GM12878 (cell line): ENCODE measurements around the gene SBF2. TPM values are rescaled to one million over a fixed set of nuclear protein-coding genes. Genes with fewer than 3 reads are reported as not detected.

Source experiments
- ATAC-seq: fragments of 200-7000 bp; cut with Tn5 transposase; 3 replicates; pipeline ENCODE4 v1.9.1; 2020; ENCODE audit warnings: mild to moderate bottlenecking, moderate library complexity
- BruUV-seq: library from RNA; stranded (reverse); fragments of 400-500 nt; replicated peaks from 2 replicates; lab custom pipeline; 2021; lab: Mats Ljungman, UMichigan
- CTCF ChIA-PET: fragments of 300-600 bp; sonication (Branson Sonifier 250); formaldehyde crosslinking; extraction: SDS; loops from one replicate; lab custom pipeline; 2021; ENCODE audit warnings: inconsistent platforms; lab: Yijun Ruan, JAX
- POLR2A ChIA-PET: fragments of 350-600 bp; formaldehyde crosslinking; extraction: SDS; loops from one replicate; lab custom pipeline; 2021; ENCODE audit warnings: inconsistent platforms; lab: Charles Lee
- RAD21 ChIA-PET: fragments of 300-600 bp; sonication (Branson Sonifier 250); formaldehyde crosslinking; loops from one replicate; lab custom pipeline; 2023; ENCODE audit warnings: antibody characterized with exemption; ENCODE audit not compliant: unreplicated experiment; lab: Charles Lee
- SMC1A ChIA-PET: fragments of 300-600 bp; sonication (Branson Sonifier 250); formaldehyde crosslinking; loops from one replicate; lab custom pipeline; 2023; ENCODE audit not compliant: unreplicated experiment, uncharacterized antibody; lab: Charles Lee
- DNase-seq: peaks from one replicate; pipeline ENCODE4 v3.0.0-alpha.2; 2011; ENCODE audit warnings: low read depth, low spot score
- FAIRE-seq: peaks from 3 replicates; lab custom pipeline; 2011; peaks lifted over from hg19 to GRCh38; lab: Jason Lieb, UNC
- H2AFZ ChIP-seq: 2 replicates; pipeline ENCODE4 v1.6.0; 2011; ENCODE audit warnings: low read depth, low read length, control low read depth; ENCODE audit not compliant: control insufficient read depth
- H3K27ac ChIP-seq: 2 replicates; pipeline ENCODE4 v1.5.1; 2011; ENCODE audit warnings: control low read depth; ENCODE audit not compliant: control insufficient read depth, insufficient read depth
- H3K27me3 ChIP-seq, 2 experiments: replicated peaks in 1 of 2; 2 replicates each; pipeline versions ENCODE4 v1.6.0 to v1.6.1; 2011; ENCODE audit warnings: low read length in 1 of 2; ENCODE audit not compliant: control insufficient read depth in 2 of 2, insufficient read depth in 2 of 2
- H3K36me3 ChIP-seq, 2 experiments: 2 replicates each; pipeline ENCODE4 v1.5.1; 2011; ENCODE audit warnings: low read length in 1 of 2; ENCODE audit not compliant: control insufficient read depth in 2 of 2, insufficient read depth in 2 of 2
- H3K4me1 ChIP-seq: 2 replicates; pipeline ENCODE4 v1.6.1; 2011; ENCODE audit warnings: mild to moderate bottlenecking, low read length, moderate library complexity, mixed read lengths; ENCODE audit not compliant: control insufficient read depth, insufficient read depth
- H3K4me2 ChIP-seq: 2 replicates; pipeline ENCODE4 v1.6.0; 2011; ENCODE audit warnings: control low read depth; ENCODE audit not compliant: control insufficient read depth, insufficient read depth
- H3K4me3 ChIP-seq: fragments of 200-600 bp; sonication (generic); 2 replicates; pipeline ENCODE4 v1.5.1; 2016
- H3K79me2 ChIP-seq: 2 replicates; pipeline ENCODE4 v1.6.0; 2011; ENCODE audit warnings: low read length; ENCODE audit not compliant: control insufficient read depth, insufficient read depth
- H3K9ac ChIP-seq: 2 replicates; pipeline ENCODE4 v1.8.0; 2011; ENCODE audit warnings: low read length, control low read depth, mixed read lengths; ENCODE audit not compliant: control insufficient read depth, insufficient read depth
- H3K9me3 ChIP-seq: replicated peaks from 3 replicates; pipeline ENCODE4 v1.5.1; 2011; ENCODE audit warnings: mild to moderate bottlenecking, low read length; ENCODE audit not compliant: control insufficient read depth, insufficient read depth
- H4K20me1 ChIP-seq: 2 replicates; pipeline ENCODE4 v1.6.0; 2011; ENCODE audit not compliant: control insufficient read depth, insufficient read depth
- CEBPZ ChIP-seq: fragments of 150-350 bp; IDR thresholded peaks from 2 replicates; pipeline ENCODE4 v1.6.1; 2016; ENCODE audit warnings: low read depth, low read length
- IKZF1 ChIP-seq: fragments of 450-650 bp; conservative IDR thresholded peaks from 2 replicates; pipeline ENCODE4 v1.6.1; 2017; ENCODE audit warnings: antibody characterized with exemption, mild to moderate bottlenecking
- NBN ChIP-seq: fragments of 450-650 bp; IDR thresholded peaks from 2 replicates; pipeline ENCODE4 v1.6.1; 2016
- NR2F1 ChIP-seq: fragments of 450-650 bp; conservative IDR thresholded peaks from 2 replicates; pipeline ENCODE4 v1.6.1; 2017; ENCODE audit warnings: mild to moderate bottlenecking
- PAX5 ChIP-seq: IDR thresholded peaks from 2 replicates; pipeline ENCODE4 v1.6.1; 2011; ENCODE audit warnings: low read depth, low read length, borderline replicate concordance
- SPI1 ChIP-seq: IDR thresholded peaks from 2 replicates; pipeline ENCODE4 v1.6.1; 2011; ENCODE audit warnings: low read depth, mild to moderate bottlenecking, low read length, moderate library complexity, borderline replicate concordance; ENCODE audit not compliant: insufficient read depth
- STAT1 ChIP-seq: fragments of 450-650 bp; conservative IDR thresholded peaks from 2 replicates; pipeline ENCODE4 v1.6.1; 2014; ENCODE audit warnings: antibody characterized with exemption, mild to moderate bottlenecking
- WGBS: methylation state at CpG from one replicate; pipeline ENCODE4 v1.1.6; 2016; ENCODE audit warnings: low lambda C conversion rate; ENCODE audit not compliant: insufficient replicate concordance, insufficient coverage; ENCODE audit errors: missing lambda C conversion rate; 5-methylcytosine and 5-hydroxymethylcytosine counted together
- in situ Hi-C: fragments of 300-500 bp; cut with MboI; formaldehyde crosslinking; loops from 9 replicates; pipeline ENCODE4 v1.14.3; 2018; ENCODE audit warnings: mixed read lengths
- intact Hi-C: fragments of 100-400 bp; cut with micrococcal nuclease; formaldehyde crosslinking; loops from one replicate; pipeline ENCODE4 v1.14.2; 2022; ENCODE audit not compliant: unreplicated experiment
- polyA plus RNA-seq, 11 experiments: library from polyadenylated mRNA; depleted of rRNA in 4 of 11; unstranded in 6 of 11; stranded (reverse) in 5 of 11; fragments of >200 nt; fragmentation: Nextera tagmentation in 4 of 11; fragmentation: Illumina TruSeq in 1 of 11; extraction: Ambion mirVana in 4 of 11; extraction: Trizol in 1 of 11; gene quantifications; 1 replicate in 1 of 11; 2 replicates in 10 of 11; pipeline versions ENCODE4 v1.2.1 to v1.2.3, GENCODE V29; 2011 to 2016; ENCODE audit warnings: inconsistent platforms in 2 of 11, missing spikeins in 2 of 11, low read depth in 1 of 11
- total RNA-seq, 4 experiments: library from RNA; depleted of rRNA in 3 of 4; stranded (reverse); fragments of >200 nt in 3 of 4; fragmentation: Illumina TruSeq in 1 of 4; extraction: Trizol in 1 of 4; gene quantifications; 2 replicates each; pipeline versions ENCODE4 v1.2.1 to v1.2.3, GENCODE V29; 2013 to 2021
- TF ChIP-seq, protein P1 (sequence below): fragments of 450-650 bp; IDR thresholded peaks from 2 replicates; pipeline ENCODE4 v1.6.1; 2017; ENCODE audit warnings: mild to moderate bottlenecking, moderate library complexity
- TF ChIP-seq, protein P2 (sequence below): fragments of 450-650 bp; IDR thresholded peaks from 2 replicates; pipeline ENCODE4 v1.6.1; 2017; ENCODE audit warnings: antibody characterized with exemption, mild to moderate bottlenecking, moderate library complexity

Gene SBF2
- total and polyA plus RNA-seq, 10 of the 15 experiments (the other 5 are each of a cell fraction or from before 2014, with no cell fraction given) = 0.24 to 2.3 (median 1.1) TPM

DNA sequence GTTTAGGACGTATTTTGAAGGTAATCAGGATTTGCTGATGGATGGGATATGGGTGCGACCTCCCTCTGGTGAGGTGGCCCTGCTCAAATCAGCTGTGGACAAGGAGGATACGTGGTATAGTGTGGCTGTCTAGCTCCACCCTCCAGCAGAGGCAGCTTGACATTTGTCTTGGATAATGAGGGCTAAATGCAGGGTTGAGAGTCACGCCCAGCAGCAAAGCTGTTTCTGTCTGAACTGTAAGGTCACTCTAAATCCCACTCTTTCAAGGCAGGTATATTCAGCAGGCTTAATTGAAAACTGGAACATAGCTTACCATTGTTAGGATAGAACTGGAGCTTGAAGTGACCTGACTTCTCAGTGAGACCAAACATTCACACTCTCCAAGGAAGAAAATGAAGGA, 531.5 kb downstream of the SBF2 start:
- intact Hi-C loops = loop anchor here (5.0 kb wide), 1 partner anchor 75 kb away; no protein-coding TSS in a partner anchor
- TF ChIP-seq CEBPZ = no peak
- TF ChIP-seq STAT1 = no peak
- no peak for TF ChIP-seq PAX5
- TF ChIP-seq, protein P1, sequence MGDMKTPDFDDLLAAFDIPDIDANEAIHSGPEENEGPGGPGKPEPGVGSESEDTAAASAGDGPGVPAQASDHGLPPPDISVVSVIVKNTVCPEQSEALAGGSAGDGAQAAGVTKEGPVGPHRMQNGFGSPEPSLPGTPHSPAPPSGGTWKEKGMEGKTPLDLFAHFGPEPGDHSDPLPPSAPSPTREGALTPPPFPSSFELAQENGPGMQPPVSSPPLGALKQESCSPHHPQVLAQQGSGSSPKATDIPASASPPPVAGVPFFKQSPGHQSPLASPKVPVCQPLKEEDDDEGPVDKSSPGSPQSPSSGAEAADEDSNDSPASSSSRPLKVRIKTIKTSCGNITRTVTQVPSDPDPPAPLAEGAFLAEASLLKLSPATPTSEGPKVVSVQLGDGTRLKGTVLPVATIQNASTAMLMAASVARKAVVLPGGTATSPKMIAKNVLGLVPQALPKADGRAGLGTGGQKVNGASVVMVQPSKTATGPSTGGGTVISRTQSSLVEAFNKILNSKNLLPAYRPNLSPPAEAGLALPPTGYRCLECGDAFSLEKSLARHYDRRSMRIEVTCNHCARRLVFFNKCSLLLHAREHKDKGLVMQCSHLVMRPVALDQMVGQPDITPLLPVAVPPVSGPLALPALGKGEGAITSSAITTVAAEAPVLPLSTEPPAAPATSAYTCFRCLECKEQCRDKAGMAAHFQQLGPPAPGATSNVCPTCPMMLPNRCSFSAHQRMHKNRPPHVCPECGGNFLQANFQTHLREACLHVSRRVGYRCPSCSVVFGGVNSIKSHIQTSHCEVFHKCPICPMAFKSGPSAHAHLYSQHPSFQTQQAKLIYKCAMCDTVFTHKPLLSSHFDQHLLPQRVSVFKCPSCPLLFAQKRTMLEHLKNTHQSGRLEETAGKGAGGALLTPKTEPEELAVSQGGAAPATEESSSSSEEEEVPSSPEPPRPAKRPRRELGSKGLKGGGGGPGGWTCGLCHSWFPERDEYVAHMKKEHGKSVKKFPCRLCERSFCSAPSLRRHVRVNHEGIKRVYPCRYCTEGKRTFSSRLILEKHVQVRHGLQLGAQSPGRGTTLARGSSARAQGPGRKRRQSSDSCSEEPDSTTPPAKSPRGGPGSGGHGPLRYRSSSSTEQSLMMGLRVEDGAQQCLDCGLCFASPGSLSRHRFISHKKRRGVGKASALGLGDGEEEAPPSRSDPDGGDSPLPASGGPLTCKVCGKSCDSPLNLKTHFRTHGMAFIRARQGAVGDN = no peak
- no peak for TF ChIP-seq NR2F1
- TF ChIP-seq NBN = no peak
- no peak for TF ChIP-seq IKZF1
- TF ChIP-seq, protein P2, sequence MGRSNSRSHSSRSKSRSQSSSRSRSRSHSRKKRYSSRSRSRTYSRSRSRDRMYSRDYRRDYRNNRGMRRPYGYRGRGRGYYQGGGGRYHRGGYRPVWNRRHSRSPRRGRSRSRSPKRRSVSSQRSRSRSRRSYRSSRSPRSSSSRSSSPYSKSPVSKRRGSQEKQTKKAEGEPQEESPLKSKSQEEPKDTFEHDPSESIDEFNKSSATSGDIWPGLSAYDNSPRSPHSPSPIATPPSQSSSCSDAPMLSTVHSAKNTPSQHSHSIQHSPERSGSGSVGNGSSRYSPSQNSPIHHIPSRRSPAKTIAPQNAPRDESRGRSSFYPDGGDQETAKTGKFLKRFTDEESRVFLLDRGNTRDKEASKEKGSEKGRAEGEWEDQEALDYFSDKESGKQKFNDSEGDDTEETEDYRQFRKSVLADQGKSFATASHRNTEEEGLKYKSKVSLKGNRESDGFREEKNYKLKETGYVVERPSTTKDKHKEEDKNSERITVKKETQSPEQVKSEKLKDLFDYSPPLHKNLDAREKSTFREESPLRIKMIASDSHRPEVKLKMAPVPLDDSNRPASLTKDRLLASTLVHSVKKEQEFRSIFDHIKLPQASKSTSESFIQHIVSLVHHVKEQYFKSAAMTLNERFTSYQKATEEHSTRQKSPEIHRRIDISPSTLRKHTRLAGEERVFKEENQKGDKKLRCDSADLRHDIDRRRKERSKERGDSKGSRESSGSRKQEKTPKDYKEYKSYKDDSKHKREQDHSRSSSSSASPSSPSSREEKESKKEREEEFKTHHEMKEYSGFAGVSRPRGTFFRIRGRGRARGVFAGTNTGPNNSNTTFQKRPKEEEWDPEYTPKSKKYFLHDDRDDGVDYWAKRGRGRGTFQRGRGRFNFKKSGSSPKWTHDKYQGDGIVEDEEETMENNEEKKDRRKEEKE = no peak
- no peak for TF ChIP-seq SPI1
- DNase-seq (no peak), FAIRE-seq (no peak), ATAC-seq (no peak)
- Histone ChIP-seq H3K9me3 (no peaks in the 10 kb centered on the region), H3K27me3 (no peaks in the 10 kb centered on the region), H3K79me2 (no peaks in the 10 kb centered on the region), H2AFZ (no peak overlapping the region), H3K4me1 (peaks cover 22% of the 10 kb centered on the region), H3K27ac (no peak overlapping the region), H4K20me1 (no peaks in the 10 kb centered on the region), H3K4me3 (no peak overlapping the region), H3K36me3 (no peaks in the 10 kb centered on the region), H3K9ac (no peak overlapping the region), H3K4me2 (no peak overlapping the region)
- POLR2A ChIA-PET = no interaction called here
- RAD21 ChIA-PET = interaction anchor here (1.3 kb wide), 1 partner anchor 210 kb away, joined by 3 read pairs; no protein-coding TSS in a partner anchor
- in situ Hi-C loops = loop anchor here (5.0 to 10.0 kb wide), 3 partner anchors 215 to 562 kb away; partner anchors contain the start of gene SBF2
- BruUV-seq = no TSS peak
- 96% methylated on average over 4 of the region's 4 CpGs for WGBS
- CTCF ChIA-PET = interaction anchor here (0.7 to 1.5 kb wide), 4 partner anchors 14 to 246 kb away, joined by 3 to 4 read pairs (median 3); no protein-coding TSS in a partner anchor
- SMC1A ChIA-PET = interaction anchor here (1.0 kb wide), 1 partner anchor 210 kb away, joined by 3 read pairs; no protein-coding TSS in a partner anchor
